SH-SY5Y (cell line): Measurements from ENCODE around the gene MRPS2.

Source experiments
- GATA2 ChIP-seq: IDR thresholded peaks from 2 replicates; pipeline ENCODE4 v1.6.1; 2011; ENCODE audit warnings: mild to moderate bottlenecking, low read depth, low read length
- GATA3 ChIP-seq: IDR thresholded peaks from 2 replicates; pipeline ENCODE4 v1.6.1; 2011; ENCODE audit warnings: low read depth, mild to moderate bottlenecking, low read length, moderate library complexity

DNA sequence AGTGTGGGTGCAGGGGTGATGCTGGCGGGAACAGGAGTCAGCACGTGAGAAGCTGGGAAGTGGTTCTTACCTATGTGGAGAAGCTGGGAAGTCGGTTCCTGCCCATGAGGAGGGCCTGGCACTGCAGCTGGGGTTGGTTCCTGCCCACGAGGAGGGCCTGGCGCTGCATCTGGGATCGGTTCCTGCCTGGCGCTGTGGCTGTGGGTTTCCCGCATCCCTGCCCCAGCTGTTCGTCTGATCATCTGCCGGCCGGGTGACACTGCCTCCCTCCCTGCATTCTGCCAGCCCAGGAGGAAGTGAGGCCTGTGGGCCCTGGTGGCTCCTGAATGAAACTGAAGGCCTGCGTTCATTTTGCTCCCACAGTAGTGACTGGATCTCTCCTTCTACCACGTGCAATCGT lies 50.5 kb downstream of the MRPS2 start:
- TF ChIP-seq GATA3 (no peak), GATA2 (no peak)
